Colonic mucosa (tissue), 4 donors: ENCODE measurements around the gene ZNF143. TPM values are rescaled to one million over a fixed set of nuclear protein-coding genes. Genes with fewer than 3 reads are reported as not detected.

Experiments
- DNase-seq: peaks from one replicate; pipeline ENCODE4 v3.0.0-alpha.2; 2020
- H3K27ac ChIP-seq: fragments of 200-600 bp; one replicate; pipeline ENCODE4 v1.8.0; 2021
- H3K27me3 ChIP-seq: fragments of 200-600 bp; one replicate; pipeline ENCODE4 v1.8.0; 2021
- H3K36me3 ChIP-seq: fragments of 200-600 bp; one replicate; pipeline ENCODE4 v1.8.0; 2021
- H3K4me1 ChIP-seq: fragments of 200-600 bp; one replicate; pipeline ENCODE4 v1.8.0; 2021; ENCODE audit warnings: mild to moderate bottlenecking
- H3K4me3 ChIP-seq: fragments of 200-600 bp; one replicate; pipeline ENCODE4 v1.8.0; 2021
- H3K9ac ChIP-seq, 2 donors: one replicate each; pipeline ENCODE4 v1.7.0; 2013; ENCODE audit warnings: control low read depth in 2 of 2, low read depth in 2 of 2, low read length in 2 of 2
- H3K9me3 ChIP-seq: fragments of 200-600 bp; one replicate; pipeline ENCODE4 v1.8.0; 2021
- intact Hi-C: fragments of 100-400 bp; cut with DNase I; formaldehyde crosslinking; loops from one replicate; pipeline ENCODE4 v1.14.1; 2022
- total RNA-seq, 2 donors: library from RNA; stranded (reverse); fragmentation: NEBNext Ultra II Directional in 1 of 2; extraction: Animal tissue kit (Norgen Biotek cat#: 25700) in 1 of 2; gene quantifications; one replicate each; pipeline ENCODE4 v1.2.1, GENCODE V29; 2021
- TF ChIP-seq, protein P1 (sequence below): fragments of 200-600 bp; IDR thresholded peaks from one replicate; pipeline ENCODE4 v1.8.0; 2022; ENCODE audit warnings: antibody characterized with exemption, mild to moderate bottlenecking
- donor health status: healthy.
- donor health status: DM: no; HTN: no; CAD: no.
- donor health status: DM: no; HTN: no; CAD: no.

Gene ZNF143
- total RNA-seq, 2 donors from 2014 or later: 18.0 to 22.2 TPM

DNA sequence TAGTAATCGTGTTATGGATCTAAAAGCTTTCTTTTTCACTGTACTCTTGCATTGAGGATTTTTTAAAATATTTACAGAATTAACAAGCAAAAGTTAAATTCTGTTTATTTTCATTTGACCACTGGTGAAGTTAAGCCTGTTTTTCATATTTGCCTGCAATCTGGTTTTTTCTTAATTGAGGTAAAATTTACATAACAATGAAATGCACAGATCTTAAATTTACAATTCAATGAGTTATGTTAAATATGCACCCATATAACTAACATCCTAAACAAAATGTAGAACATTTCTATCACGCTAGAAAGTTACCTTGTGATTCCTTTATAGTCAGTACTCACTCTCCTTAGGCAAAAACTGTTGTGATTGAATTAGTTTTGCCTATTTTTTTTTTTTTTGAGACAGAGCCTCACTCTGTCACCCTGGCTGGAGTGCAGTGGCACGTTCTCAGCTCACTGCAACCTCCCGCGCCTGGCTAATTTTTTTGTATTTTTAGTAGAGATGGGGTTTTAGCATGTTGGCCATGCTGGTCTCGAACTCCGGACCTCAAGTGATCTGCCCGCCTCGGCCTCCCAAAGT, 58.1 kb downstream of the ZNF143 start:
- H3K4me3 ChIP-seq: no peak overlapping the region
- intact Hi-C loops: no loop called here
- no peak for DNase-seq
- no peak overlapping the region for H3K27ac ChIP-seq
- H3K36me3 ChIP-seq: no peaks in the 10 kb centered on the region
- no peaks in the 10 kb centered on the region for H3K27me3 ChIP-seq
- H3K4me1 ChIP-seq: no peaks in the 10 kb centered on the region
- H3K9ac ChIP-seq: no peak overlapping the region
- TF ChIP-seq, protein P1, sequence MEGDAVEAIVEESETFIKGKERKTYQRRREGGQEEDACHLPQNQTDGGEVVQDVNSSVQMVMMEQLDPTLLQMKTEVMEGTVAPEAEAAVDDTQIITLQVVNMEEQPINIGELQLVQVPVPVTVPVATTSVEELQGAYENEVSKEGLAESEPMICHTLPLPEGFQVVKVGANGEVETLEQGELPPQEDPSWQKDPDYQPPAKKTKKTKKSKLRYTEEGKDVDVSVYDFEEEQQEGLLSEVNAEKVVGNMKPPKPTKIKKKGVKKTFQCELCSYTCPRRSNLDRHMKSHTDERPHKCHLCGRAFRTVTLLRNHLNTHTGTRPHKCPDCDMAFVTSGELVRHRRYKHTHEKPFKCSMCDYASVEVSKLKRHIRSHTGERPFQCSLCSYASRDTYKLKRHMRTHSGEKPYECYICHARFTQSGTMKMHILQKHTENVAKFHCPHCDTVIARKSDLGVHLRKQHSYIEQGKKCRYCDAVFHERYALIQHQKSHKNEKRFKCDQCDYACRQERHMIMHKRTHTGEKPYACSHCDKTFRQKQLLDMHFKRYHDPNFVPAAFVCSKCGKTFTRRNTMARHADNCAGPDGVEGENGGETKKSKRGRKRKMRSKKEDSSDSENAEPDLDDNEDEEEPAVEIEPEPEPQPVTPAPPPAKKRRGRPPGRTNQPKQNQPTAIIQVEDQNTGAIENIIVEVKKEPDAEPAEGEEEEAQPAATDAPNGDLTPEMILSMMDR: no peak
- H3K9me3 ChIP-seq: no peaks in the 10 kb centered on the region

DNA sequence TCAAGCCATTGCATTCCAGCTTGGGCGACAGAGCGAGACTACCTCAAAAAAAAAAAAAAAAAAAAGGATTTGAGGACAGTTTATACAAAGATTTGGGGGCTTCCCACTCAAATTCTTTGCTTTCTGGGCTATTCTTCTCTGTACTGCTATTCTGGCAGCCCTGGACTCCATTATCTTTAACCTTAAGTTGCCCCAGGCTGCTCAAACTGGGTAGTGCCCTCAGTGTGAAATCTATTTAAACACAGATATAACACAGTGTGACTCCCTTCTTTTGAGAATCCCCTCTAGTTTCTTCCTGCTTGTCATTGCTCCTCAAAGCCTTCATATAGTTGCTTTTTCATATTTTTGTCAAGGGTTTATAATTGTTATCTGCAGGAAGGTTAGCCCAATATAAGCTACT, 63.2 kb downstream of the ZNF143 start:
- Histone ChIP-seq H3K9me3 (no peaks in the 10 kb centered on the region), H3K9ac (no peak overlapping the region), H3K4me3 (no peak overlapping the region), H3K27me3 (no peaks in the 10 kb centered on the region), H3K36me3 (no peaks in the 10 kb centered on the region), H3K4me1 (peaks cover 5% of the 10 kb centered on the region), H3K27ac (no peak overlapping the region)
- no peak for DNase-seq
- TF ChIP-seq, protein P1: no peak
- intact Hi-C loops: loop anchor here (10.0 kb wide), 1 partner anchor 51 kb away; the partner anchor contains the start of gene WEE1

DNA sequence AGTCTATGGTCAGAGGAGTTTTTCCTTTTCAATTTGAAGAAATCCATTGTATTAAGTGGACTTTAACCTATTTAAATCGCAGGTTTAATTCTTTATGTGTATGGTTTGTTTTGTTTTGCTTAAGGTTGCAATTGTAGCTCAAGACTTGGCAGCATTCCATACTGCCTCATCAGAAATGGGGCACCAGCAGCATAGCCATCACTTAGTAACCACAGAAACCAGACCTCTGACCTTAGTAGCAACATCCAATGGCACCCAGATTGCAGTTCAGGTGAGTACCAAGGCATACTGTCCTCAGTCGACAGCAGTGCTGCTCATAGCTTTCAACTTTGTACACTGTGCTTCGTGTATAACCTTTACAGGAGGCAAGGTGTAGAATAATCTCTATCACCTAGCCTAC, 64.3 kb downstream of the ZNF143 start:
- Histone ChIP-seq H3K36me3 (no peaks in the 10 kb centered on the region), H3K27ac (no peak overlapping the region), H3K27me3 (no peaks in the 10 kb centered on the region), H3K9ac (no peak overlapping the region), H3K4me3 (no peak overlapping the region), H3K9me3 (no peaks in the 10 kb centered on the region), H3K4me1 (peaks cover 5% of the 10 kb centered on the region)
- TF ChIP-seq, protein P1: no peak
- intact Hi-C loops: loop anchor here (10.0 kb wide), 1 partner anchor 50 kb away; the partner anchor contains the start of gene WEE1
- DNase-seq: no peak

- peak overlapping the region; percentile 80 for H3K27ac ChIP-seq
- H3K9ac ChIP-seq: no peak overlapping the region
- TF ChIP-seq, protein P1: no peak
- no peaks in the 10 kb centered on the region for H3K27me3 ChIP-seq
- DNase-seq: peak; percentile 42
- H3K4me1 ChIP-seq: peaks cover 5% of the 10 kb centered on the region
- no peaks in the 10 kb centered on the region for H3K9me3 ChIP-seq
- H3K36me3 ChIP-seq: no peaks in the 10 kb centered on the region
- intact Hi-C loops: loop anchor here (10.0 kb wide), 1 partner anchor 47 kb away; the partner anchor contains the start of gene WEE1
- H3K4me3 ChIP-seq: no peak overlapping the region
Measured at GRCh38 chr11:9527481-9528135, 66.8 kb downstream of the ZNF143 start.

GRCh38 chr11:9528136-9528501, 67.3 kb downstream of the ZNF143 start:
- intact Hi-C loops: loop anchor here (10.0 kb wide), 1 partner anchor 47 kb away; the partner anchor contains the start of gene WEE1
- no peaks in the 10 kb centered on the region for H3K36me3 ChIP-seq
- H3K4me1 ChIP-seq: peaks cover 5% of the 10 kb centered on the region
- no peaks in the 10 kb centered on the region for H3K27me3 ChIP-seq
- TF ChIP-seq, protein P1: no peak
- H3K9me3 ChIP-seq: no peaks in the 10 kb centered on the region
- no peak overlapping the region for H3K4me3 ChIP-seq
- no peak for DNase-seq
- H3K9ac ChIP-seq: no peak overlapping the region
- H3K27ac ChIP-seq: peak overlapping the region; percentile 80
